ENCODE results near the gene RP2. TPM values are rescaled to one million over a fixed set of nuclear protein-coding genes. Genes with fewer than 3 reads are reported as not detected.

Gene RP2
- total and polyA plus RNA-seq, 8 donors = 13.6 to 24.1 (median 16.2) TPM

GRCh38 chrX:46841346-46841745 is 4.5 kb downstream of the RP2 start:
- ATAC-seq (no peak), DNase-seq (peak in 1 of 4 donors; percentile 12)
- Histone ChIP-seq H3K36me3 (no peaks in the 10 kb centered on the region), H3K9me3 (no peaks in the 10 kb centered on the region), H3K27ac (no peak overlapping the region), H3K4me3 (no peak overlapping the region), H3K27me3 (no peaks in the 10 kb centered on the region), H3K4me1 (peaks cover 0 to 26% of the 10 kb centered on the region in 2 donors)
- TF ChIP-seq CTCF (IDR thresholded peaks at IDR 0.05) = no peak
- intact Hi-C loops (cut with DNase I) = no loop called here

- H3K9me3 ChIP-seq = no peaks in the 10 kb centered on the region
- peaks cover 0 to 18% of the 10 kb centered on the region in 2 donors for H3K4me1 ChIP-seq
- no peak overlapping the region for H3K27ac ChIP-seq
- intact Hi-C loops (cut with DNase I) = no loop called here
- TF ChIP-seq CTCF (IDR thresholded peaks at IDR 0.05) = no peak
- DNase-seq (no peak), ATAC-seq (no peak)
- H3K36me3 ChIP-seq = no peaks in the 10 kb centered on the region
- H3K4me3 ChIP-seq = no peak overlapping the region
- no peaks in the 10 kb centered on the region for H3K27me3 ChIP-seq
These were observed 8.1 kb downstream of the RP2 start for GRCh38 chrX:46844913-46845312.

- Histone ChIP-seq H3K4me3 (no peak overlapping the region), H3K27ac (no peak overlapping the region), H3K4me1 (peaks cover 0 to 8% of the 10 kb centered on the region in 2 donors), H3K27me3 (no peaks in the 10 kb centered on the region), H3K36me3 (peaks cover 0 to 12% of the 10 kb centered on the region in 2 donors), H3K9me3 (no peaks in the 10 kb centered on the region)
- no peak for TF ChIP-seq CTCF (IDR thresholded peaks at IDR 0.05)
- no peak for DNase-seq
- ATAC-seq = no peak
- intact Hi-C loops (cut with DNase I) = no loop called here
These were observed 13.1 kb downstream of the RP2 start for GRCh38 chrX:46849933-46850332.

- no peaks in the 10 kb centered on the region for H3K9me3 ChIP-seq
- ATAC-seq = no peak
- no peak overlapping the region for H3K4me3 ChIP-seq
- no peak overlapping the region for H3K27ac ChIP-seq
- no peak for DNase-seq
- peaks cover 0 to 12% of the 10 kb centered on the region in 2 donors for H3K36me3 ChIP-seq
- intact Hi-C loops (cut with DNase I) = no loop called here
- TF ChIP-seq CTCF (IDR thresholded peaks at IDR 0.05) = no peak
- H3K4me1 ChIP-seq = peaks cover 0 to 8% of the 10 kb centered on the region in 2 donors
- H3K27me3 ChIP-seq = no peaks in the 10 kb centered on the region
These were observed 13.9 kb downstream of the RP2 start for GRCh38 chrX:46850771-46851170.

GRCh38 chrX:46856483-46856882 is 19.6 kb downstream of the RP2 start:
- peaks cover 0 to 12% of the 10 kb centered on the region in 2 donors for H3K36me3 ChIP-seq
- H3K4me1 ChIP-seq = no peaks in the 10 kb centered on the region
- DNase-seq (no peak), ATAC-seq (no peak)
- intact Hi-C loops (cut with DNase I) = no loop called here
- no peaks in the 10 kb centered on the region for H3K9me3 ChIP-seq
- no peak for TF ChIP-seq CTCF (IDR thresholded peaks at IDR 0.05)
- H3K27me3 ChIP-seq = no peaks in the 10 kb centered on the region
- no peak overlapping the region for H3K27ac ChIP-seq
- H3K4me3 ChIP-seq = no peak overlapping the region

Data from left lung (tissue), 10 donors.